Activated CD8-positive, alpha-beta memory T cell treated with anti-CD3 and anti-CD28 coated beads for 24 hours (primary cell): Measurements from ENCODE around the gene FLAD1.

Experiments used
- DNase-seq: peaks from one replicate; pipeline ENCODE4 v3.0.0-alpha.2; 2020

The FLAD1 gene

DNA sequence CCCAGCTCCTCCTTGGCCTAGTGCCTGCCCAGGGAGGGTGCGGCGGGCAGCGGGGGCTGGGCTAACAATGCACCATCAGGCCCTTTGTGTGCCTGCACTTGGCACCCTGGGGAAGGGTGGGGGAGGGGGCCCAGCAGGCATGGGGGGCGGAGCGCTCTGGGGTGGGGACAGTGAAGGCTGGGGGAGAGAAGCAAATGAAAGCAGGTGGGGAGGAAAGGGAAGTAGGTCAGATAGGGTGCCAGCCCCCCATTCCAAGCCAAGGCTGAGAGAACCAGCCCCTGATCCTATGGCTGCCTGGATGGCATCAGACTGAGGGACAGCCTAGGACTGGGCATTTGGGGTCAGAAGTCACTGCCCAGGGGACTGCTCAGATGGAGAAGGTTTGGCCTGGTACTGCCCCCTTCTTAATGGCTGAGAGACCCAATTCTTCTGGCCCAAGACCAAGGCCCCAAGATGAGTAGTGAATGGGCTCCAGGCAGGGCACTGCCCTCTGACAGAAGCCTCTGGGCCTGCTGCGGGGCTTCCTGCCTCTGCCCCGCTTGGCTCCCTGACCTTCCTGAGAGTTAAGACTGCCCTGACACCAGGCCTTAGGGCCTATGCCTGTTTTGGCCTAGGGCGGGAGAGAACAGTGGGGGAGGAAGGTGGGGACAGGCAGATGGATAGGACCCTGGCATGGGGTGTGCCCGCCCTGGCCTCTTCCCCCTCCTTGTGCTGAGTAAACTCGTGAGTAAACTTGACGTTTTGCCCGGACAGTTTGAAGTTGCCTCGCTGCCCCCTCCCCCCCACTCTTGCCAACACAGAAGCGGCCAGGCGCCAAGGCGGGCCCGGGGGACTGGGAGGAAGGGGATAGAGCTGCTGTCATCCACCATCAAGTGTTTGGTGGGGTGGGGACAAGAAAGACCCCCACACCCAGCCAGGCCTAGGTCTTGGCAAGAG is 22.2 kb downstream of the FLAD1 start:
- DNase-seq: no peak

DNA sequence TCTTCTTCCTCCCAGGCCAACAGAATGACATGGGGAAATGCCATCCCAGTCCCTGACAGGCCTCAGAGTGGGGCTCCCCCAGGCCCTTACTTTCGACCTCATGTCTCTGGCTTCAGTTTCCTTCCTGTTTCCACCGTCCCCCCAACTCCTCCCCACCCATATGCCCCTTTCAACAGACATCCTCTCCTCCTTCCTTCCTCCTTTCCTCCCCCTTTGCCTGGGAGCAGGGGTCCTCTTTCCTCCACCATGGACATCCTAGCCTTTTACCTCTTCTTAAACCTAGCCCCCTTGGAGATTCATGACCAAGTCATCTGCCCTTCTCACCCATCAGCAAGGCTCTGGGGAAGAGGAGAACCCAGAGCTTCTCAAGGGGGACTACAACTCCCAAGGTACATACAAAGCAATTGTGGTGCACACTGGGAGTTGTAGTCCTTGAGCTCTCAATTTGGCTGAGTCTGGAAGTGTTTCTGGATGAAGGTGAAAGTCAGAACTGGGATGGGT is 23.5 kb downstream of the FLAD1 start:
- peak; percentile 74 for DNase-seq

DNA sequence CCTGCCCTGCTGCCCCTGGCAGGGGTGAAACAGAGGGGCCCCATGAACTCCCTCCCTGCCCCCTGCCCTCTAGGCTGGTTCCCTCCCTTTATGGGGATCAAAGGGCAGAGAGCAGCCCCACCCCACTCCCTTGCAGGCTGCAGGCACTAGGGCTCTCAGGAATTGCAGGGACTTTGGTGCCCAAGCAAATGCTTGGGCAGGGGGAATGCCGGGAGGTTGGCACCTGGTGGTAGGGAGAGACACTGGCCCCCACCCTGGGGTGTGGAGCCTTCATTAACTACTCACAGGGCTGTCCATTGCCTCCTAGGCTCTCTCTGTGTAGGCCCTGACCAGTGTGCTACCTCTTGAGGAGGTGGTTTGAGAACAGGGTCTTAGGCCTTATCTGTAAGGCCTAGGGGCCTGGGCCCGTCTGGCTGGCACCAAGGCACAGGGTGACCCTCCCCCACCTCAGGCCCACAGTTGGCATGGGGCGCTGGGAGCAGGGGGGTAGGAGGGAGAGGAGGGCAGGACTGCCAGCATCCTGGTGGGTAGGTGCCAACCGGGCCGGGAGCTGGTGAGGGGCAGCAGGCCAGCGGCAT is 24.2 kb downstream of the FLAD1 start:
- DNase-seq: no peak

DNA sequence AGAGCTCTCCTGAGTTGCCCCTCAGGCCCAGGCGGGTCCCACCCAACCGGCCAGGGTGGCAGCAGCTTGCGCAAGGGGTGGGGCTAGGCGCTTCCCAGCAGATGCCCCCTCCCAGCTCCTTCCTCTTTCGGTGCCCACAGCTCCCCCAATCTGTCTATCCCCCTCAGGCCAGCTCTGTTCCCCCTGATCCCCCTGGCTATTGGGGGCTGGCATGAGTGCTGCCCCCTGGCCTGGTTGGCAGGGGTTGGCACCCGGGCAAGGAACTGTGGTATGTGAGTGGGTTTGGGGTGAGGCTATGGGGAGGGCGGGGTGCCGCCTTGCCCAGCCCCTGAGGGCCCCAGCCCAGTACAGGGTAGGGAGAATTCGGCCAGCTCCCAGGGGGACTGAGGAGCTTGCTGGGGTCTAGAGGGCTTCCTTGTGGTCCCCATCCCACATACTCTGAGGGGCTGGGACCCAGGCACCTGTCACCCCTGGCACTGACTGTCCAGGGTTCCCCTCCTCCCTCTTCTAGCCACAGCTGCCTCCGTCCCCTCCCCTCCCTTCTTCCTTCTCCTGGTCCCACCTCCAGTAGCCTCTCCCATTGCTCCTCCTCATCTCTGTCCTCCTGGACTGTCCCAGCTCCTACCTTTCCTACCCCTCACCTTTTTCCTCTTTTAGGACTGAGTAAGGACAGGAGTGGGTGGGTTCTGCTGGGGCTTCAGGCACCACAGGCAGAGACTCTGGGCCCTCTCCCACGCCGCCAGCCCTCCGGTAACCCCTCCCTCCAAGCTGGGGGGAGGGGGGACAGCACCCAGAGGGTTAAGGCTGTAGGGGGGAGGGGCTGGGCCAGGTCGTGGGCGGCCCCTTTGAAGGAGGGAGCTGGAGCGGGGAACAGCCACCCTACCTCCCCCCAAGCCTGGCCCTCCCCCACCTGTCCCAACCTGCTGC is 25.1 kb downstream of the FLAD1 start:
- no peak for DNase-seq

DNA sequence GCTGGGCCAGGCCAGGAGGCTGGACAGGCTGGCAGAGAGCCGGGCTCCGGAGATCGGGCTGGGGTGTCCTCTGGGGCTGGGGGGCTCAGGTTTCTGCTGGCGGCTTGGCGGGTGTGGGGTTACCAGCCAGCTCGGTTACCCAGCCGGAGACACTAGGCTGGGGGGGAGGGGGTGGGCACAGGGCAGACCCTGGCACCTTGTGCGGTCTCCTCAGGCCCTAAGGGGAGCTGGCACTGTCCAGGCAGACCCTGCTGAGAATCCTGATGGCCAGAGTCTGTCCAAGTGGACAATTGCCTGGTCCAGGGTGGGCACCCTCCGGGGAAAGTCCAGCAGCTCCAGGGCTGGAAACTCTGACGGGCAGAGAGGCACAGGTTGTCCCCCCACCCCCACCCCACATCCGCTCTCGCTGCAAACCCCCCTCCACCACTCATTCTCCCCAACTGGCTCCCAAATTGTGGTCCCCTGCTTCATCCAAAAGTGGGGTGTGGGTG is 26.1 kb downstream of the FLAD1 start:
- no peak for DNase-seq

DNA sequence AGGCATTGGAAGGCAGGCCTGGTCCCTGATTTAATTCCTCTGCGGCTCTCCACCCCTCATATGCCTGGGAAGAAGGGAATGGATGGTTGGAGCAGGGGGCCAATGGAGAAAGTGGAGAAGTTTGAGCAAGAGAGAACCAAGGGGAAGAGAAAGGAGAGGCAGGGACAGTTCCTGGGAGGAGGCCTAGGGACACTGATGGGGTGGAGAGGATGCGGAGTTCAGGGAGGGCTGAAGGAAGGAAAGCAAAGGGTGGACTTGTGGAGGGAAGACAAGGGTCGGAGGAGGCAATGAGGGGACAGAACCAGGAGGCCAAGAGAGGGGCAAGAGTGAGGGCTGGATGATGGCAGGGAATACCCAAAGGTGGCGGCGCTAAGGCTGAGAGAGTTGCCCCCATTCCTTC is 26.6 kb downstream of the FLAD1 start:
- DNase-seq: no peak

DNA sequence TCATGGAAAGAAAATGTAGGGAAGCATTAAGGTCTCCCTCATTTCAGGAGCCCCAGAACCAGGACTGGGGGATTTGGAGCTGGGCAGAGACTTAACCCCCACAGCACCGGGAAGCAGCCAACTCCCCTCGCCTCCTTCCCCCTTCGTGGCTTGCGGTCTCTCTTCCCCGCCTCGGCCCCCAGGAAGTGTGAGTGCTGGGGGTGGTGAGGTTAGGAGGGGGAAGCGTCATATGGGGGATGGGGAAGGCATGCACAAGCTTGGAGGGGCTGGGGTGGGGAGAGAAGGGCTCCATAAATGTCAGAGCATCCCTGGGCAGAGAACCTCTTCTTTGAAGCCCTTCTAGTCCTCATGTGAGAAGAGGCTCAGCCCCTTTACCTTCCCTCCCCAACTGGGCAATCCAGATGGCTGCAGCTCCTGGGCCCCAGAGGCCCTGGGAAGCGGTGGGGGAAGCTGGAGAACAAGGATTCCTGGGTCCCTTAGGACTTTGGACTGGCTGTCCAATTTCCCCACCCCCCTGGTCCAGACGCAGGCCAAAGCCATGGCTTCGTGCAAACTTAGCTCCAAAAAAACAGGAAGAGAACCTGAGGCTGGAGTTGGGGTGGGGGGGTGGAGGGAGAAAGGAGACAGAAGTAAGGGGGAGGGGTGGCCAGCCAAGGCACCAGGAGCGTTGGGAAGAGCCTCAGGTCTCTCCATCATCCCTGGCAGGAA is 27.2 kb downstream of the FLAD1 start:
- no peak for DNase-seq

DNA sequence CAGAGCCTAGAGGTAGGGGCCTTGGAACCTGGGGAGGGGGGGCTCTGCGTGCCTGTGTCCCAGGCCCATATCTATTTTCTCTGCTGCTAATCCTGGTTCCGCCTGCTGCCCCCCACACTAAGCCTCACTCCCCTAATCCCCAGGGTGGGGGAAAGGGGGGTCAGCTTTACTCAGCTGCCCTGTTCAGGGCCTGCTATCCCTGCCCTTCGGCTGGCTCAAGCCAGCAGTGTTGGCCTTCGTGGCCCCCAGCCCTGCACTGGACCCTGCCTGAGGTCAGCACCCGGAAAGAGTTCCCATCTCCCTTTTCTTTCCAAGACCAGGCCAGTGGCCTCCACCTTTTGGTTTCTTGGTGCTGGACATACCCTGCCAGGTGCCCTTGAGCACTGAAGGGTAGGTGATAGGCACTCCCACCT is 27.9 kb downstream of the FLAD1 start:
- no peak for DNase-seq

DNA sequence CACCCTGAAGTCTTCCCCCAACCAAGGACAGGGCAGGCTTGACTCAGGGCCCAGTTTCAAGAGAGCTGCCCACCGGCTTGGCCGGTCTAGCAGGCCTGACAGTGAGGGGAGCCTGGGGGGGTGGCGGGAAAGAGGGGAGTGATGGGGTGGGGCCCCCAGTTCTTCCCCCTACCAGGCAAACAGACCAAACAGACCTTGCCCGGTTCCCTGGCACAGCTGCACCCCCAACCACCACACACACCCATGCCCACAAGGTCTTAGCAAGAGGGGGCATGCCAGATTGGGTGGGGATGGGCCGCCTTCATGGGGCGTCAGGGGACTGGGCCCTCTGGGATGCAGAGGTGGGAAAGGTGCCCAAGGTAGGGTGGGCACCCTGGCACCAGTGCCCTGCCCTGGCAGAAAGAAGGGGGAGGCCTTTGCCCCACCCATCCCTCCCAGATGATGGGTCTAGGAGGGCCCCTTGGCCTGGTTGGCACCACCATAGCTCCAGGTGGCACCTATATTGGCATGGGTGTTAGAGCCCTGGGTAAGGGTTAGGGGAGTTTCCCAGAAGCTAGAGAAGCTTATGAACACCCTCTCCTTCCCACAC is 28.4 kb downstream of the FLAD1 start:
- no peak for DNase-seq

DNA sequence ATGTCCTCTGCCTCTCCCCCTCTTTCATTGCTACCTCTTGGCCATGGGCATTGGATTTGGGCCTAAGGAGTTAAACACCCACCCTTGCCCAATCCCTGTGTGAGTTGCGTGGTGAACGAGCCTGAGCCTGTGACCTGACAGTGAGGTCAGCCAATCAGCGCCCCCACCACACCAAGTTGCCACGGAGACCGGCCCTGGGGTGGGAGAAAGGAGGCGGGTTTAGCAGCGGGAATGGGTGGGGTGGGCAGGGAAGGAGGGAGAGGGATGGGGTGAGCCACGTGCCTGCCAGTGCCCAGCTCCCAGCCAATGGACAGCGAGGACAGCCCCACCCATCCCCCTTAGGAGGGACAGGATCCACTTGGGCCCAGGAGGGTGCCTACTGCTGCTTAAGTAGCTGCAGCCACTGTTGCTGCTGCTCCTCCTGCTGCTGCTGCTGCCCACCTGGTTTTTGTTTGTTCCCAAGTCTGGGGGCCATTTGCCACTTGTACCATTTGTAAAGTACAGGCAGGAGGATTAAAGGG is 28.9 kb downstream of the FLAD1 start:
- no peak for DNase-seq

DNA sequence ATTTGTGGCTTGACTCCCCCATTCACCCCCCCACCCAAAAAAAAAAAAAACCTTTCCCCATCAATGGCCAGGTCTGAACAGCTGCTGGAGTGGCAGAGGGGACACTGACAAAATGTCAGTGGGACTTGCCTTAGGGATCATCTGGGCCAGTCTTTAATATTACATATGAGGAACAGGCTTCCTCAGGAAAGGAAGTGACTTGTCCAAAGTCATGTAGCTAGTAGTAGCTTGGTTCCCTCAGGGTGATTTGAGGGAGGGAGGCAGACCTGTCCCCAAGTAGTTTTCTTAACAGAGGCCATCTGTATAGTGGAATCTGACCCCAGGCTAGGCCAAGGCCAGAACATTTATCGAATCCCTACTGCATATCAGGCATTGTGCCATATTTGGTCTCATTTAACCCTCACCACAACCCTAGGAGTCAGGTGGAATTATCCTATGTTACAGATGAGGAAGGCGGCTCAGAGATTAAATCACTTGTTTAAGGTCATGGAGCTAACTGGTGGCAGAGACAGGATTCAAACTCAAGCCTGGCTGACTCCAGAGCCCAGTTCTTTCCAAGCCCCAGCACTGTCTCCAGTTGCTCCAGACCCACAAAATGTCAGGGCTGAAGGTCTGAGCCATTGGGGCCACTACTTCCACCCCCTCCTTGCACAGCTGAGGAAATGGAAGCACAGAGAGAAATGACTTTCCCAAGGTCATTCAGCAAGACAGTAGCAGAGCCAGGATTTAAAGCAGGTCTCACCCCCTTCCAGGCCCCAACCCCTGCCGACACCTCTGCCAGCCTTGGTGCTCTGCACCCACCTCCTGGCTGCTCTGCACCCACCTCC is 29.8 kb downstream of the FLAD1 start:
- DNase-seq: no peak

DNA sequence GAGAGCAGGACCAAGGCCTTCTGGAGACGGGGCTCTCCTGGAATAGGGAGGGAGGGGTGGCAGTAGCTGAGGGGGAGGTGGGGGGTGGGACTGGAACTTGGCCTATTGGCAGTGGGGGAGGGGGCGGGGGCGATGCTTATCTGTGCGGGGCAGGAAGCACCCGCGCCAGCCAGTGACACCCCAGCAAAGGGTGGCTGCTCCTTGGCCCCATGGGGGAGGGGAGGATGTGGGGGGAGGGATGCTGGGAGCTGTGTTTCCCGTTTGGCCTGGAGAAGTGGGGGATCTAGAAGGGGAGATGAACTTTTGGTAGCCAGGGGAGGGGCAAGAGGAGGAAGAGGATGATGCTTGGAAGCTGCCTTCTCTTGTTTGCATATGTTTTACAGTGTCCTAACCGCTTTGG is 30.5 kb downstream of the FLAD1 start:
- DNase-seq: no peak

DNA sequence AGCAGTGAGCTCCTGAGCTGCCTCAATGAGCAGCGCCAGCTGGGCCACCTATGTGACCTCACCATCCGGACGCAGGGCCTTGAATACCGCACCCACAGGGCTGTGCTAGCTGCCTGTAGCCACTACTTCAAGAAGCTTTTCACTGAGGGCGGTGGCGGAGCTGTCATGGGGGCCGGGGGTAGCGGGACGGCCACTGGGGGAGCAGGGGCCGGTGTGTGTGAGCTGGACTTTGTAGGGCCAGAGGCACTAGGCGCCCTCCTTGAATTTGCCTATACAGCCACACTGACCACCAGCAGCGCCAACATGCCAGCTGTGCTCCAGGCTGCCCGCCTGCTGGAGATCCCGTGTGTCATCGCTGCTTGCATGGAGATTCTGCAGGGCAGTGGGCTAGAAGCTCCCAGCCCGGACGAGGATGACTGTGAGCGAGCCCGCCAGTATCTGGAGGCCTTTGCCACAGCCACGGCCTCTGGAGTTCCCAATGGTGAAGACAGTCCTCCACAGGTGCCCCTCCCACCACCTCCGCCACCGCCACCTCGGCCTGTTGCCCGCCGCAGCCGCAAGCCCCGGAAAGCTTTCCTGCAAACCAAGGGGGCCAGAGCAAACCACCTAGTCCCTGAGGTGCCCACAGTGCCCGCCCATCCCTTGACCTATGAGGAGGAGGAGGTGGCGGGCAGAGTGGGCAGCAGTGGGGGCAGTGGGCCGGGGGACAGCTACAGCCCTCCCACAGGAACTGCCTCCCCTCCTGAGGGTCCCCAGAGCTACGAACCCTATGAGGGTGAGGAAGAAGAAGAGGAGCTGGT is 31.8 kb downstream of the FLAD1 start:
- no peak for DNase-seq

DNA sequence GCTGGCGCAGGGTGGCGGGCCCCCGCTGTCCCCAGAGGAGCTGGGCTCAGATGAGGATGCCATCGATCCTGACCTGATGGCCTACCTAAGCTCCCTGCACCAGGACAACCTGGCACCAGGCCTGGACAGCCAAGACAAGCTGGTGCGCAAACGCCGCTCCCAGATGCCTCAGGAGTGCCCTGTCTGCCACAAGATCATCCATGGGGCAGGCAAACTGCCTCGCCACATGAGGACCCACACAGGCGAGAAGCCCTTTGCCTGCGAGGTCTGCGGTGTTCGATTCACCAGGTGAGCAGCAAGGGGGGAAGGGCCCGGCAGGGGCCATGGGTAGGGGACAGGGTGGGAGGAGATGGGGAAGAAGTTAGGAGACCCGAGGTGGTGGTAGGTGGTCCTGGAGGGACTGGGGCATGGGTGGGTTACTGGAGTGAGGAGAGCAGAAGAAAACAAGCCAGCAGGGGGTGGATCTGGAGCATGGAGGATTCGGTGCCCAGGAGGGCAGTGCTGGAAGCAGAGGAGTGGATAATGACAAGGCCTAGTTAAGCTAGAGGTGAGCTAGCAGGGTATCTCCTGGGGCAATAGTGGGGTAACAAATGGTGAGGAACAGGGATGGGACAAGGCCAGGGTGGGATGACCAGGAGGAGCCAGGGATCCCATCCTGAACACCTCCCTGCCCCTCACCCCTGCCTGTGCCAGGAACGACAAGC is 32.5 kb downstream of the FLAD1 start:
- no peak for DNase-seq

DNA sequence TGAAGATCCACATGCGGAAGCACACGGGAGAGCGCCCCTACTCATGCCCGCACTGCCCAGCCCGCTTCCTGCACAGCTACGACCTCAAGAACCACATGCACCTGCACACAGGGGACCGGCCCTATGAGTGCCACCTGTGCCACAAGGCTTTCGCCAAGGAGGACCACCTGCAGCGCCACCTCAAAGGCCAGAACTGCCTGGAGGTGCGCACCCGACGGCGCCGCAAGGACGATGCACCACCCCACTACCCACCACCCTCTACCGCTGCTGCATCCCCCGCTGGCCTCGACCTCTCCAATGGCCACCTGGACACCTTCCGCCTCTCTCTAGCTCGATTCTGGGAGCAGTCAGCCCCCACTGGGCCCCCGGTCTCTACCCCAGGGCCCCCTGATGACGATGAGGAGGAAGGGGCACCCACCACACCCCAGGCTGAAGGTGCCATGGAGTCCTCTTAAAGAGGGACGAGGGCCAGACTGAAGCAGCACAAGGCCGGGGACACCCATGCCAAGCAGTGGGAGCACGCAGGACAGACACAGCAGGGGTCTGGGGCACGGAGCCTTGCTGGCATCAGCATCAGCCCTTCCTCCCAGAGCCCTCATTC is 33.2 kb downstream of the FLAD1 start:
- no peak for DNase-seq

DNA sequence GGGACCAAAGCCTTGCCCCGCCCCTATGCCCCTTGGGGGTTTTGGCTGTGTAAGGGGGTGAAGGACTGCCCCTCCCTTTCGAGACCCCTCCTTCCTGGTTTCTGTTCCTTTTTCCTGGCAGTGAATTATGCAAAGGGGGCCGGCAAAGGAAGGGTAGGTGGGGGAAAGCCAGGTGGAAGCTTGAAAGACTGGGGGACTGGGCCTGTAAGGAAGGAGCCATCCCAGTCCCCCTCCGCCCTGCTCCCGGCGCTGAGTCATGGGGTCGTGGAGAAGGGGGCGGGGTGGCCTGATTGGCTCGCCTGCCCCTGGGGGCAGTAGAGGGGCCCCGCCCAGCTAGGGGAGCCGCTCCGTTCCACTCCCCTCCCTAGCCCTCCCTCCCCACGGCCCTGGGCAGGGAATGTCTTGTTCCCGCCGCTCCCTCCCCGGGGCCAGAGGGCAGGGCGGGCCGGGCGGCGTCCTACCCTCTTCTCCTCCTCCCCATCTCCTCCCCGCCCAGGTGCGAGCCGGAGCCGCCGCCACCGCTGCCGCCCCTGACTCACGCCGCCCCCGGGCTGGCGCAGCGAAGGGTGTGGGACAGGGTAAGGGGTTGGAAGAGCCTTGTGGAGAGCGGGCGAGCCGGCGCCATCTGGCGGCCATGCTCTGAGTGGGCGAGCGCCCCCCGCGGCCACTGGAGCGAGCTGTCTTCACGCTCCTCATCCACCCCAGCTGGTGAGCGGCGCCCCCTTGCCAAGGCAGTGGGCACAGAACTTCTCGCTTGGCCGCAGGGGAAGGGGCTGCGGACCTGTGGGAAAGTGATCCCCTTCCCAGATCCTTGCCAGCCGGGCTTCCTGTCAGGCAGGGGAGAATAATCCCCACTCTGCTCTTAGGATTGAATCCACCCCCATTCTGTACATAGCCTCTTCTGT is 34.1 kb downstream of the FLAD1 start:
- DNase-seq: peak; percentile 94

DNA sequence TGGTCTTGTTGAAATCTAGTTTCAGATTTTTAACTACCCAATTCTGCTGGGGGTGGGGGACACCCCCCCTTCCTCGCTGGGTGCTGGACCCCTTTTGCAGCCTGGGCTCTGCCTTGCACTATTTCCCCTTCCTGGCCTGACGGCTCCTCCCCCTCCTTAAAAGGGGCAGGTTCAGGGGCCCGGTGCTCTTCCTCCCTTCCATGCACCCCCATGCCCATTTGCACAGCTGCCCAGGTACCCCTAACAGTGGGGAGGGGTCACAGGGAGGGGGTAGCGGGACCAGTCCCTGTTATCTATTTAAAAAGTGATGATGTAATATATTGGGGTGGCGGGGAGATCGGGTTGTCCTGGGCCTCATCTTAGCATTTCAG is 34.8 kb downstream of the FLAD1 start:
- DNase-seq: no peak
